GM12878 (cell line): ENCODE data around the gene EBF3. TPM values are rescaled to one million over a fixed set of nuclear protein-coding genes. Genes with fewer than 3 reads are reported as not detected.

Source experiments
- ATAC-seq: fragments of 200-7000 bp; cut with Tn5 transposase; 3 replicates; pipeline ENCODE4 v1.9.1; 2020; ENCODE audit warnings: mild to moderate bottlenecking, moderate library complexity
- BruUV-seq: library from RNA; stranded (reverse); fragments of 400-500 nt; replicated peaks from 2 replicates; lab custom pipeline; 2021; lab: Mats Ljungman, UMichigan
- CTCF ChIA-PET: fragments of 300-600 bp; sonication (Branson Sonifier 250); formaldehyde crosslinking; extraction: SDS; loops from one replicate; lab custom pipeline; 2021; ENCODE audit warnings: inconsistent platforms; lab: Yijun Ruan, JAX
- POLR2A ChIA-PET: fragments of 350-600 bp; formaldehyde crosslinking; extraction: SDS; loops from one replicate; lab custom pipeline; 2021; ENCODE audit warnings: inconsistent platforms; lab: Charles Lee
- RAD21 ChIA-PET: fragments of 300-600 bp; sonication (Branson Sonifier 250); formaldehyde crosslinking; loops from one replicate; lab custom pipeline; 2023; ENCODE audit warnings: antibody characterized with exemption; ENCODE audit not compliant: unreplicated experiment; lab: Charles Lee
- SMC1A ChIA-PET: fragments of 300-600 bp; sonication (Branson Sonifier 250); formaldehyde crosslinking; loops from one replicate; lab custom pipeline; 2023; ENCODE audit not compliant: unreplicated experiment, uncharacterized antibody; lab: Charles Lee
- DNase-seq: peaks from one replicate; pipeline ENCODE4 v3.0.0-alpha.2; 2011; ENCODE audit warnings: low read depth, low spot score
- FAIRE-seq: peaks from 3 replicates; lab custom pipeline; 2011; peaks lifted over from hg19 to GRCh38; lab: Jason Lieb, UNC
- H2AFZ ChIP-seq: 2 replicates; pipeline ENCODE4 v1.6.0; 2011; ENCODE audit warnings: low read depth, low read length, control low read depth; ENCODE audit not compliant: control insufficient read depth
- H3K27ac ChIP-seq: 2 replicates; pipeline ENCODE4 v1.5.1; 2011; ENCODE audit warnings: control low read depth; ENCODE audit not compliant: control insufficient read depth, insufficient read depth
- H3K27me3 ChIP-seq, 2 experiments: replicated peaks in 1 of 2; 2 replicates each; pipeline versions ENCODE4 v1.6.0 to v1.6.1; 2011; ENCODE audit warnings: low read length in 1 of 2; ENCODE audit not compliant: control insufficient read depth in 2 of 2, insufficient read depth in 2 of 2
- H3K36me3 ChIP-seq, 2 experiments: 2 replicates each; pipeline ENCODE4 v1.5.1; 2011; ENCODE audit warnings: low read length in 1 of 2; ENCODE audit not compliant: control insufficient read depth in 2 of 2, insufficient read depth in 2 of 2
- H3K4me1 ChIP-seq: 2 replicates; pipeline ENCODE4 v1.6.1; 2011; ENCODE audit warnings: mild to moderate bottlenecking, low read length, moderate library complexity, mixed read lengths; ENCODE audit not compliant: control insufficient read depth, insufficient read depth
- H3K4me2 ChIP-seq: 2 replicates; pipeline ENCODE4 v1.6.0; 2011; ENCODE audit warnings: control low read depth; ENCODE audit not compliant: control insufficient read depth, insufficient read depth
- H3K4me3 ChIP-seq: fragments of 200-600 bp; sonication (generic); 2 replicates; pipeline ENCODE4 v1.5.1; 2016
- H3K79me2 ChIP-seq: 2 replicates; pipeline ENCODE4 v1.6.0; 2011; ENCODE audit warnings: low read length; ENCODE audit not compliant: control insufficient read depth, insufficient read depth
- H3K9ac ChIP-seq: 2 replicates; pipeline ENCODE4 v1.8.0; 2011; ENCODE audit warnings: low read length, control low read depth, mixed read lengths; ENCODE audit not compliant: control insufficient read depth, insufficient read depth
- H3K9me3 ChIP-seq: replicated peaks from 3 replicates; pipeline ENCODE4 v1.5.1; 2011; ENCODE audit warnings: mild to moderate bottlenecking, low read length; ENCODE audit not compliant: control insufficient read depth, insufficient read depth
- H4K20me1 ChIP-seq: 2 replicates; pipeline ENCODE4 v1.6.0; 2011; ENCODE audit not compliant: control insufficient read depth, insufficient read depth
- BACH1 ChIP-seq: fragments of 450-650 bp; IDR thresholded peaks from 2 replicates; pipeline ENCODE4 v1.6.1; 2017; ENCODE audit warnings: mild to moderate bottlenecking, borderline replicate concordance
- BRCA1 ChIP-seq: IDR thresholded peaks from 2 replicates; pipeline ENCODE4 v1.6.1; 2011; ENCODE audit warnings: low read depth, low read length, improper control_type of control experiment
- CBFB ChIP-seq: IDR thresholded peaks from 2 replicates; pipeline ENCODE4 v1.6.1; 2016; ENCODE audit warnings: antibody characterized with exemption, low read depth
- ETV6 ChIP-seq, 2 experiments: fragments of 450-650 bp in 1 of 2; IDR thresholded peaks in 1 of 2; conservative IDR thresholded peaks in 1 of 2; 2 replicates each; pipeline ENCODE4 v1.6.1; 2014; ENCODE audit warnings: antibody characterized with exemption in 1 of 2, borderline replicate concordance in 1 of 2, low read depth in 1 of 2, mild to moderate bottlenecking in 1 of 2, moderate library complexity in 1 of 2
- HDAC2 ChIP-seq: fragments of 200-600 bp; sonication (generic); IDR thresholded peaks from 2 replicates; pipeline ENCODE4 v1.6.1; 2017
- HDGF ChIP-seq: fragments of 450-650 bp; IDR thresholded peaks from 2 replicates; pipeline ENCODE4 v1.6.1; 2016; ENCODE audit warnings: antibody characterized with exemption
- IRF4 ChIP-seq: IDR thresholded peaks from 2 replicates; pipeline ENCODE4 v1.6.1; 2011; ENCODE audit warnings: low read depth, low read length
- NFYA ChIP-seq: IDR thresholded peaks from 2 replicates; pipeline ENCODE4 v1.6.1; 2011; ENCODE audit warnings: low read depth, mild to moderate bottlenecking, low read length, improper control_type of control experiment, borderline replicate concordance
- NR2C2 ChIP-seq: IDR thresholded peaks from 2 replicates; pipeline ENCODE4 v1.6.1; 2011; ENCODE audit warnings: borderline replicate concordance, low read depth; ENCODE audit not compliant: control insufficient read depth, insufficient read length
- NRF1 ChIP-seq: conservative IDR thresholded peaks from 2 replicates; pipeline ENCODE4 v1.6.1; 2011; ENCODE audit warnings: mild to moderate bottlenecking, low read depth, low read length, improper control_type of control experiment
- RFX5 ChIP-seq: IDR thresholded peaks from 2 replicates; pipeline ENCODE4 v1.6.1; 2011; ENCODE audit warnings: low read depth, low read length, improper control_type of control experiment
- SIX5 ChIP-seq: IDR thresholded peaks from 2 replicates; pipeline ENCODE4 v1.6.1; 2011; ENCODE audit warnings: mild to moderate bottlenecking, low read depth, low read length, moderate library complexity; ENCODE audit not compliant: severe bottlenecking
- TCF3 ChIP-seq: IDR thresholded peaks from 2 replicates; pipeline ENCODE4 v1.6.1; 2012; ENCODE audit warnings: low read depth, mild to moderate bottlenecking, low read length, borderline replicate concordance; ENCODE audit not compliant: insufficient read depth
- ZNF622 ChIP-seq: fragments of 450-650 bp; IDR thresholded peaks from 2 replicates; pipeline ENCODE4 v1.6.1; 2017; ENCODE audit warnings: mild to moderate bottlenecking, inconsistent platforms
- WGBS: methylation state at CpG from one replicate; pipeline ENCODE4 v1.1.6; 2016; ENCODE audit warnings: low lambda C conversion rate; ENCODE audit not compliant: insufficient replicate concordance, insufficient coverage; ENCODE audit errors: missing lambda C conversion rate; 5-methylcytosine and 5-hydroxymethylcytosine counted together
- in situ Hi-C: fragments of 300-500 bp; cut with MboI; formaldehyde crosslinking; loops from 9 replicates; pipeline ENCODE4 v1.14.3; 2018; ENCODE audit warnings: mixed read lengths
- intact Hi-C: fragments of 100-400 bp; cut with micrococcal nuclease; formaldehyde crosslinking; loops from one replicate; pipeline ENCODE4 v1.14.2; 2022; ENCODE audit not compliant: unreplicated experiment
- polyA plus RNA-seq, 11 experiments: library from polyadenylated mRNA; depleted of rRNA in 4 of 11; unstranded in 6 of 11; stranded (reverse) in 5 of 11; fragments of >200 nt; fragmentation: Nextera tagmentation in 4 of 11; fragmentation: Illumina TruSeq in 1 of 11; extraction: Ambion mirVana in 4 of 11; extraction: Trizol in 1 of 11; gene quantifications; 1 replicate in 1 of 11; 2 replicates in 10 of 11; pipeline versions ENCODE4 v1.2.1 to v1.2.3, GENCODE V29; 2011 to 2016; ENCODE audit warnings: inconsistent platforms in 2 of 11, missing spikeins in 2 of 11, low read depth in 1 of 11
- total RNA-seq, 4 experiments: library from RNA; depleted of rRNA in 3 of 4; stranded (reverse); fragments of >200 nt in 3 of 4; fragmentation: Illumina TruSeq in 1 of 4; extraction: Trizol in 1 of 4; gene quantifications; 2 replicates each; pipeline versions ENCODE4 v1.2.1 to v1.2.3, GENCODE V29; 2013 to 2021
- TF ChIP-seq, protein P1 (sequence below): IDR thresholded peaks from 2 replicates; pipeline ENCODE4 v1.6.1; 2012; ENCODE audit warnings: low read length, inconsistent platforms
- TF ChIP-seq, protein P2 (sequence below): IDR thresholded peaks from 2 replicates; pipeline ENCODE4 v1.6.1; 2011; ENCODE audit warnings: borderline replicate concordance, low read depth, mild to moderate bottlenecking, moderate library complexity, low read length; ENCODE audit not compliant: insufficient read depth, poor library complexity, severe bottlenecking

The EBF3 gene
- total and polyA plus RNA-seq, 10 of the 15 experiments (the other 5 are each of a cell fraction or from before 2014, with no cell fraction given) = not detected

DNA sequence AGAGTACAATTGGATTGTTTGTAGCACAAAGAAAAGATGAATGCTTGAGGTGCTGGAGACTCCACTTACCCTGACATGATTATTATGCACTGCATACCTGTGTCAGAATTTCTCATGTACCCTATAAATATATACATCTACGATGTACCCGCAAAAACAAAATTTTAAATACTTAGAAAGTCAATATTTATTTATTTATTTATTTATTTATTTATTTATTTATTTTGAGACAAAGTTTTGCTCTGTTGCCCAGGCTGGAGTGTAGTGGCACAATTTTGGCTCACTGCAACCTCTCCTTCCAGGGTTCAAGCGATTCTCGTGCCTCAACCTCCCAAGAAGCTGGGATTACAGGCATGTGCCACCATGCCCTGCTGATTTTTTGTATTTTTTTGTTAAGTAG, 35.1 kb upstream of the EBF3 start:
- intact Hi-C loops (no loop called here), in situ Hi-C loops (no loop called here)
- no peak overlapping the region for H3K4me2 ChIP-seq
- no peaks in the 10 kb centered on the region for H3K79me2 ChIP-seq
- H3K4me3 ChIP-seq = no peak overlapping the region
- H3K9ac ChIP-seq = no peak overlapping the region
- no TSS peak for BruUV-seq
- H3K9me3 ChIP-seq = no peaks in the 10 kb centered on the region
- no peak for DNase-seq
- RAD21 ChIA-PET = no interaction called here
- no peak for TF ChIP-seq BRCA1
- no peak for TF ChIP-seq NR2C2
- TF ChIP-seq NRF1 = no peak
- TF ChIP-seq IRF4 = no peak
- no peak for TF ChIP-seq TCF3
- TF ChIP-seq ZNF622 = no peak
- no peak for TF ChIP-seq CBFB
- TF ChIP-seq BACH1 = no peak
- TF ChIP-seq NFYA = no peak
- no peaks in the 10 kb centered on the region for H3K4me1 ChIP-seq
- no peak overlapping the region for H3K27ac ChIP-seq
- no peak overlapping the region for H2AFZ ChIP-seq
- WGBS = 52% methylated on average over 4 of the region's 4 CpGs
- CTCF ChIA-PET = interaction anchor here (0.7 kb wide), 1 partner anchor 570 kb away, joined by 3 read pairs; no protein-coding TSS in a partner anchor
- ATAC-seq = no peak
- H3K36me3 ChIP-seq = no peaks in the 10 kb centered on the region
- no peaks in the 10 kb centered on the region for H3K27me3 ChIP-seq
- no peaks in the 10 kb centered on the region for H4K20me1 ChIP-seq
- no peak for FAIRE-seq
- SMC1A ChIA-PET = no interaction called here
- POLR2A ChIA-PET = no interaction called here

DNA sequence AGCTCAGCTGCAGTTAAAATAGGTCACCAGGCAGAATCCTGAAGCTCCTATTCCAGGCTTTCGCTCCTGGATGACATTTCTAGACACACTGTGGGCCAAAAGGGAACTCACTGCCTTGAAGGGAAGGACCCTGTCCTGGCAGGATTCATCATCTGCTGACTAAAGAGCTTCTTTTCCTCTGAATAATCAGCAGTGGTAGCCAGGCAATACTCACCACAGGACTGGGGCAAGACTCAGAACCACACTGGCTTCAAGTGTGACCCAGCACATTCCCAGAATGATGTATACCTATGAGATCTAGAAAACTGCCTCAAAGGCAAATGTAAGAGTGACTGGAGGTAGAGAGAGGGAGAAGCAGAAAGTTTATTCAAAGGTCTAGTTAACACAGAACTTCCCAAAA, 29.5 kb upstream of the EBF3 start:
- H3K27ac ChIP-seq = no peak overlapping the region
- ChIA-PET POLR2A (no interaction called here), SMC1A (no interaction called here), RAD21 (no interaction called here), CTCF (no interaction called here)
- ATAC-seq = no peak
- intact Hi-C loops (no loop called here), in situ Hi-C loops (no loop called here)
- H3K36me3 ChIP-seq = no peaks in the 10 kb centered on the region
- H3K4me3 ChIP-seq = no peak overlapping the region
- no peak overlapping the region for H2AFZ ChIP-seq
- H3K9me3 ChIP-seq = no peaks in the 10 kb centered on the region
- BruUV-seq = no TSS peak
- H3K9ac ChIP-seq = no peak overlapping the region
- no peak for FAIRE-seq
- no peaks in the 10 kb centered on the region for H4K20me1 ChIP-seq
- H3K27me3 ChIP-seq = no peaks in the 10 kb centered on the region
- no peak overlapping the region for H3K4me2 ChIP-seq
- DNase-seq = no peak
- no peaks in the 10 kb centered on the region for H3K79me2 ChIP-seq
- H3K4me1 ChIP-seq = no peaks in the 10 kb centered on the region
- 0% methylated on average over 1 of the region's 1 CpG for WGBS
- TF ChIP-seq ETV6 (conservative IDR thresholded peaks at IDR 0.05 in 1 of 2, IDR thresholded peaks at IDR 0.05 in 1 of 2; ENCODE audit: borderline replicate concordance in 1 of 2, low read depth in 1 of 2) (no peak), CBFB (no peak), RFX5 (no peak), HDAC2 (no peak), HDGF (no peak), SIX5 (no peak)
- TF ChIP-seq, protein P1, sequence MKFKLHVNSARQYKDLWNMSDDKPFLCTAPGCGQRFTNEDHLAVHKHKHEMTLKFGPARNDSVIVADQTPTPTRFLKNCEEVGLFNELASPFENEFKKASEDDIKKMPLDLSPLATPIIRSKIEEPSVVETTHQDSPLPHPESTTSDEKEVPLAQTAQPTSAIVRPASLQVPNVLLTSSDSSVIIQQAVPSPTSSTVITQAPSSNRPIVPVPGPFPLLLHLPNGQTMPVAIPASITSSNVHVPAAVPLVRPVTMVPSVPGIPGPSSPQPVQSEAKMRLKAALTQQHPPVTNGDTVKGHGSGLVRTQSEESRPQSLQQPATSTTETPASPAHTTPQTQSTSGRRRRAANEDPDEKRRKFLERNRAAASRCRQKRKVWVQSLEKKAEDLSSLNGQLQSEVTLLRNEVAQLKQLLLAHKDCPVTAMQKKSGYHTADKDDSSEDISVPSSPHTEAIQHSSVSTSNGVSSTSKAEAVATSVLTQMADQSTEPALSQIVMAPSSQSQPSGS = no peak
- TF ChIP-seq, protein P2, sequence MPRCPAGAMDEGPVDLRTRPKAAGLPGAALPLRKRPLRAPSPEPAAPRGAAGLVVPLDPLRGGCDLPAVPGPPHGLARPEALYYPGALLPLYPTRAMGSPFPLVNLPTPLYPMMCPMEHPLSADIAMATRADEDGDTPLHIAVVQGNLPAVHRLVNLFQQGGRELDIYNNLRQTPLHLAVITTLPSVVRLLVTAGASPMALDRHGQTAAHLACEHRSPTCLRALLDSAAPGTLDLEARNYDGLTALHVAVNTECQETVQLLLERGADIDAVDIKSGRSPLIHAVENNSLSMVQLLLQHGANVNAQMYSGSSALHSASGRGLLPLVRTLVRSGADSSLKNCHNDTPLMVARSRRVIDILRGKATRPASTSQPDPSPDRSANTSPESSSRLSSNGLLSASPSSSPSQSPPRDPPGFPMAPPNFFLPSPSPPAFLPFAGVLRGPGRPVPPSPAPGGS = no peak
